Thoracic aorta (tissue), 2 donors: ENCODE measurements around the gene STPG1. TPM values are rescaled to one million over a fixed set of nuclear protein-coding genes. Genes with fewer than 3 reads are reported as not detected.

Source experiments
- ATAC-seq: fragments of 150-250 bp; one replicate; pipeline ENCODE4 v1.8.0; 2017; ENCODE audit warnings: low read depth; ENCODE audit not compliant: insufficient number of reproducible peaks, low FRiP score
- DNase-seq: peaks from one replicate; pipeline ENCODE4 v3.0.0-alpha.2; 2020; ENCODE audit warnings: low spot score
- H3K27ac ChIP-seq, 2 donors: fragments of 200-600 bp; sonication (generic); 1 replicate in 1 of 2; 2 replicates in 1 of 2; pipeline ENCODE4 v1.5.1; 2016; ENCODE audit warnings: mild to moderate bottlenecking in 2 of 2, moderate library complexity in 2 of 2
- H3K27me3 ChIP-seq: fragments of 200-600 bp; sonication (generic); replicated peaks from 2 replicates; pipeline ENCODE4 v1.6.0; 2016; ENCODE audit warnings: mild to moderate bottlenecking; ENCODE audit not compliant: insufficient read depth
- H3K36me3 ChIP-seq: fragments of 200-600 bp; sonication (generic); one replicate; pipeline ENCODE4 v1.5.1; 2016
- H3K4me1 ChIP-seq, 2 donors: fragments of 200-600 bp; sonication (generic); 1 replicate in 1 of 2; 2 replicates in 1 of 2; pipeline versions ENCODE4 v1.5.1 to v1.6.0; 2016; ENCODE audit warnings: low read depth in 2 of 2, mild to moderate bottlenecking in 1 of 2; ENCODE audit not compliant: control insufficient read depth in 1 of 2
- H3K4me3 ChIP-seq: fragments of 200-600 bp; sonication (generic); 2 replicates; pipeline ENCODE4 v1.5.1; 2016; ENCODE audit warnings: mild to moderate bottlenecking
- H3K9me3 ChIP-seq: fragments of 200-600 bp; sonication (generic); 2 replicates; pipeline ENCODE4 v1.5.1; 2016
- total RNA-seq, 2 donors: library from RNA; depleted of rRNA; stranded (reverse); fragments of >200 nt; gene quantifications; one replicate each; pipeline versions ENCODE4 v1.1.0 to v1.2.3, GENCODE V29; 2016
- TF ChIP-seq, protein P1 (sequence below): fragments of 200-600 bp; sonication (generic); IDR thresholded peaks from one replicate; pipeline ENCODE4 v1.5.1; 2019; ENCODE audit warnings: antibody characterized with exemption

STPG1 gene
- total RNA-seq, 2 donors from 2014 or later: 1.5 to 4.0 TPM

- H3K36me3 ChIP-seq: no peaks in the 10 kb centered on the region
- no peaks in the 10 kb centered on the region for H3K27me3 ChIP-seq
- DNase-seq (no peak), ATAC-seq (no peak)
- H3K9me3 ChIP-seq: no peaks in the 10 kb centered on the region
- no peaks in the 10 kb centered on the region for H3K4me1 ChIP-seq
- no peak overlapping the region for H3K27ac ChIP-seq
- H3K4me3 ChIP-seq: no peak overlapping the region
- TF ChIP-seq, protein P1, sequence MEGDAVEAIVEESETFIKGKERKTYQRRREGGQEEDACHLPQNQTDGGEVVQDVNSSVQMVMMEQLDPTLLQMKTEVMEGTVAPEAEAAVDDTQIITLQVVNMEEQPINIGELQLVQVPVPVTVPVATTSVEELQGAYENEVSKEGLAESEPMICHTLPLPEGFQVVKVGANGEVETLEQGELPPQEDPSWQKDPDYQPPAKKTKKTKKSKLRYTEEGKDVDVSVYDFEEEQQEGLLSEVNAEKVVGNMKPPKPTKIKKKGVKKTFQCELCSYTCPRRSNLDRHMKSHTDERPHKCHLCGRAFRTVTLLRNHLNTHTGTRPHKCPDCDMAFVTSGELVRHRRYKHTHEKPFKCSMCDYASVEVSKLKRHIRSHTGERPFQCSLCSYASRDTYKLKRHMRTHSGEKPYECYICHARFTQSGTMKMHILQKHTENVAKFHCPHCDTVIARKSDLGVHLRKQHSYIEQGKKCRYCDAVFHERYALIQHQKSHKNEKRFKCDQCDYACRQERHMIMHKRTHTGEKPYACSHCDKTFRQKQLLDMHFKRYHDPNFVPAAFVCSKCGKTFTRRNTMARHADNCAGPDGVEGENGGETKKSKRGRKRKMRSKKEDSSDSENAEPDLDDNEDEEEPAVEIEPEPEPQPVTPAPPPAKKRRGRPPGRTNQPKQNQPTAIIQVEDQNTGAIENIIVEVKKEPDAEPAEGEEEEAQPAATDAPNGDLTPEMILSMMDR: no peak
Measured at GRCh38 chr1:24311234-24311633, 102.3 kb downstream of the STPG1 start.

DNA sequence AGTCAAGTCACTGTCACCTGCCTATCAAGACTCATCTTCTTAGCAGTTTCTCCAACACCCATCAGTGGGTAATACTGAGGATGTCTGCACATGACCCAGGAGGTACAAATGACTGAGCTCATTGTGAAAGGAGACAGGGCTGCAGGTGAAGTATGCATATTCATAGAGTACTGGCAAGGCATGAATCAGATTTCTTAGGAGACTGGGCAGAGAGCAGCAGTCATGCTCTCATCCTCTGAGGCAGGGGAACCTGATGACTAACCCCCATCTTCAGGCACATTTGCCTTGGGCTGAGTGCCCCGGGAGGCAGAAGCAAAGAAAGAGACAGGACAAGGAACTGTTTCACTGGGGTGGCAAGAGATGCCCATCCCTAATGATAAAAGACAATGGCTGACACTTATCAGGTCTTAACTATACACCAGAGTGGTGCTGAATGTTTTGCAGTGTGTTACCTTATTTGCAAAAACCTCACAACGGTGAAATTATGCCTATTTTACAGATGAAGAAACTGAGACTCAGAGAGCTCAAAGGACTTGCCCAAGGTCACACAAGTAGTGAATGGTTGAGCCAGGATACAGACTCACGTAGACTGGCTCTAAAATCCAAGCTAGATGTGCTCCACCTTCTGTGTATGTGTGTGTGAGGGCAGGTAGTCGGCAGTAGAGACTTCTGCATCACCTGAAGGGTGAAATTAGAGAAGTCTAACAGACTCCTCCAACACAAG, 103.7 kb downstream of the STPG1 start:
- DNase-seq (no peak), ATAC-seq (no peak)
- TF ChIP-seq, protein P1: no peak
- H3K36me3 ChIP-seq: no peaks in the 10 kb centered on the region
- H3K27me3 ChIP-seq: no peaks in the 10 kb centered on the region
- no peaks in the 10 kb centered on the region for H3K4me1 ChIP-seq
- no peaks in the 10 kb centered on the region for H3K9me3 ChIP-seq
- H3K27ac ChIP-seq: no peak overlapping the region
- H3K4me3 ChIP-seq: no peak overlapping the region

GRCh38 chr1:24308365-24309015, 105.1 kb downstream of the STPG1 start:
- ATAC-seq: no peak
- Histone ChIP-seq H3K9me3 (no peaks in the 10 kb centered on the region), H3K4me3 (no peak overlapping the region), H3K4me1 (no peaks in the 10 kb centered on the region), H3K27me3 (no peaks in the 10 kb centered on the region), H3K27ac (no peak overlapping the region), H3K36me3 (no peaks in the 10 kb centered on the region)
- no peak for DNase-seq
- TF ChIP-seq, protein P1: no peak

Other genes with a start within 250 kb of the STPG1 start
- gene IFNLR1, start 226.5 kb downstream of the STPG1 start, total RNA-seq: under 1 TPM in 1 of 2 donors, not detected in 1; 0.14 TPM
- gene GRHL3, start 94.4 kb downstream of the STPG1 start, total RNA-seq: 1 to 10 TPM in 1 of 2 donors, under 1 TPM in 1; 0.54 to 1.3 TPM
- 10 to 100 TPM; 19.3 to 31.4 TPM for gene NIPAL3, start 2.0 kb upstream of the STPG1 start, total RNA-seq
- gene RCAN3, start 89.1 kb upstream of the STPG1 start, total RNA-seq: 1 to 10 TPM; 2.6 to 7.3 TPM
- gene NCMAP, start 142.3 kb upstream of the STPG1 start, total RNA-seq: under 1 TPM in 1 of 2 donors, not detected in 1; 0.14 TPM
- 100 to 1,000 TPM in 1 of 2 donors, 10 to 100 TPM in 1; 57.0 to 181 TPM for gene SRRM1, start 229.5 kb upstream of the STPG1 start, total RNA-seq